ENCODE measurements around the gene SERPINB6.

DNA sequence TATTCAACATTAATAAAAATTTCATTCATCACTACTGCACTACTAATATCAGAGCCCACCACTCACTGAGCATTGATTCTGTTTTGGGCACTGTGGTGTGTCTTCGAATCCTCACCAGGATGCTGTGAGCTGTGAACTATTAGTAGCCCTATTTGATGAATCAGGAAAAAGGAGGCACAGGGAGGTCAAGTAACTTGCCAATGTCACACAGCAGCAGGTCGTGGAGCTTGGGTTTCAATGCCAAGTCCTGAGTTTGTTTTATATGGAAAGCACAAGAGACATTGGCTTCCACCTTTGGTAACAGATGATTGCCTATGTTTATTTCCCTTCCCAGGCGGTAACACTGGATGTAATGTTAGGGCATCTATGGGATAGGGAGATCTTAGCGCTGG lies 43.3 kb upstream of the SERPINB6 start:
- TF ChIP-seq, protein P1, sequence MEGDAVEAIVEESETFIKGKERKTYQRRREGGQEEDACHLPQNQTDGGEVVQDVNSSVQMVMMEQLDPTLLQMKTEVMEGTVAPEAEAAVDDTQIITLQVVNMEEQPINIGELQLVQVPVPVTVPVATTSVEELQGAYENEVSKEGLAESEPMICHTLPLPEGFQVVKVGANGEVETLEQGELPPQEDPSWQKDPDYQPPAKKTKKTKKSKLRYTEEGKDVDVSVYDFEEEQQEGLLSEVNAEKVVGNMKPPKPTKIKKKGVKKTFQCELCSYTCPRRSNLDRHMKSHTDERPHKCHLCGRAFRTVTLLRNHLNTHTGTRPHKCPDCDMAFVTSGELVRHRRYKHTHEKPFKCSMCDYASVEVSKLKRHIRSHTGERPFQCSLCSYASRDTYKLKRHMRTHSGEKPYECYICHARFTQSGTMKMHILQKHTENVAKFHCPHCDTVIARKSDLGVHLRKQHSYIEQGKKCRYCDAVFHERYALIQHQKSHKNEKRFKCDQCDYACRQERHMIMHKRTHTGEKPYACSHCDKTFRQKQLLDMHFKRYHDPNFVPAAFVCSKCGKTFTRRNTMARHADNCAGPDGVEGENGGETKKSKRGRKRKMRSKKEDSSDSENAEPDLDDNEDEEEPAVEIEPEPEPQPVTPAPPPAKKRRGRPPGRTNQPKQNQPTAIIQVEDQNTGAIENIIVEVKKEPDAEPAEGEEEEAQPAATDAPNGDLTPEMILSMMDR (IDR thresholded peaks at IDR 0.05; ENCODE audit: low read depth, low read length), result no peak
- TF ChIP-seq EZH2phosphoT487 (IDR thresholded peaks at IDR 0.05; ENCODE audit: low read depth), result no peak

Data from OCI-LY3 (cell line).